Measurements from ENCODE around the gene PCNX2. TPM values are rescaled to one million over a fixed set of nuclear protein-coding genes. Genes with fewer than 3 reads are reported as not detected.

PCNX2 gene
- total and polyA plus RNA-seq, 2 of the 13 experiments (the other 11 are each of a cell fraction or from before 2014, with no cell fraction given), result 0.11 to 0.42 TPM

- no peak for FAIRE-seq
- H3K27ac ChIP-seq (ENCODE audit: extremely low read length, insufficient read depth, low read length), result no peak overlapping the region
- TF ChIP-seq ZNF7 (CRISPR knock-in tag; IDR thresholded peaks at IDR 0.05) (no peak), XBP1 (CRISPR knock-in tag; IDR thresholded peaks at IDR 0.05) (no peak), ZNF776 (CRISPR knock-in tag; IDR thresholded peaks at IDR 0.05) (no peak), TCF7L2 (IDR thresholded peaks at IDR 0.05; ENCODE audit: low read depth, low read length) (no peak)
- ChIA-PET CTCF (ENCODE audit: low intra/inter-chr PET ratio, low total read pairs) (no interaction called here), POLR2A (no interaction called here)
- no peaks in the 10 kb centered on the region for H3K79me2 ChIP-seq (ENCODE audit: insufficient read depth, low read length)
- intact Hi-C loops (cut with micrococcal nuclease; ENCODE audit: unreplicated experiment), result no loop called here
- no peak overlapping the region for H3K9ac ChIP-seq (ENCODE audit: insufficient read depth, low read depth, low read length)
- no peak overlapping the region for H3K4me3 ChIP-seq (replicated peaks in 1 of 3; ENCODE audit: insufficient read depth in 1 of 3, low read depth in 2 of 3, low read length in 3 of 3)
- no peaks in the 10 kb centered on the region for H3K9me3 ChIP-seq (ENCODE audit: low read length)
- no peak overlapping the region for H3K4me2 ChIP-seq (ENCODE audit: low read depth, low read length)
- no TSS peak for BruUV-seq (replicated peaks)
- no peak for ATAC-seq
- no peak overlapping the region for H2AFZ ChIP-seq (ENCODE audit: low read length)
- no peaks in the 10 kb centered on the region for H3K4me1 ChIP-seq (ENCODE audit: insufficient read depth, low read length)
- H3K27me3 ChIP-seq (ENCODE audit: control insufficient read depth in 1 of 2, insufficient read depth in 2 of 2, low read length in 2 of 2), result peaks cover 0 to 17% of the 10 kb centered on the region in 2 experiments; a peak in 3 of 5 replicates
- WGBS (ENCODE audit: low lambda C conversion rate), result 12% methylated on average over 6 of the region's 6 CpGs
- no peaks in the 10 kb centered on the region for H4K20me1 ChIP-seq (ENCODE audit: insufficient read depth, low read length)
- H3K36me3 ChIP-seq (replicated peaks in 1 of 2; ENCODE audit: control insufficient read depth in 1 of 2, insufficient read depth in 2 of 2, low read length in 2 of 2), result no peaks in the 10 kb centered on the region
- DNase-seq (ENCODE audit: low spot score), result no peak
- in situ Hi-C loops (cut with HindIII; ENCODE audit: extremely low pct_ligation_motif_present, low pct_unique_long_range_greater_than_20kb), result no loop called here
Measured at GRCh38 chr1:233016798-233017197, 278.7 kb downstream of the PCNX2 start.

DNA sequence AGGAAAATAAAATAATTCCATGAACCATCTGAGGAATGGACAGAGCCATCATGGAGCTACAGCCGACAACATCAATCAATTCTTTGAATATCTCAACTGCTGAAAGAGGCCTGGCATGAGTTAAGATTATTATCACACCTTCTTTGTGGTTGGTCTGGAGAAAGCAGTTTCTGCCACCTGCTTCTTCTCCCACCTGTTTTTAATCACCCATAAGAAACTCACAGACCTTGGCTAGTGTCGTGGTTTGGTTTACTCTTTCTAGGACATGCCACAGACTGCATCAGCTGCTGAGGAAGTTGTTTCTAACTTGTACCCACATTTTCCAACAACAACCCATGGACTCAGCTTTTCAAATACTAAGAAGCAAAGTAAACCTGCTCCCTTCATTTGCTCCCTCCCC lies 279.6 kb downstream of the PCNX2 start:
- H3K79me2 ChIP-seq (ENCODE audit: insufficient read depth, low read length), result no peaks in the 10 kb centered on the region
- H3K27me3 ChIP-seq (ENCODE audit: control insufficient read depth in 1 of 2, insufficient read depth in 2 of 2, low read length in 2 of 2), result peaks cover 0 to 11% of the 10 kb centered on the region in 2 experiments; a peak in 3 of 5 replicates
- H3K9me3 ChIP-seq (ENCODE audit: low read length), result no peaks in the 10 kb centered on the region
- WGBS (ENCODE audit: low lambda C conversion rate), result 0% methylated on average over 2 of the region's 2 CpGs
- DNase-seq (ENCODE audit: low spot score) (no peak), ATAC-seq (no peak), FAIRE-seq (no peak)
- POLR2A ChIA-PET, result no interaction called here
- no peak overlapping the region for H3K4me3 ChIP-seq (replicated peaks in 1 of 3; ENCODE audit: insufficient read depth in 1 of 3, low read depth in 2 of 3, low read length in 3 of 3)
- H4K20me1 ChIP-seq (ENCODE audit: insufficient read depth, low read length), result no peaks in the 10 kb centered on the region
- H3K9ac ChIP-seq (ENCODE audit: insufficient read depth, low read depth, low read length), result no peak overlapping the region
- no peaks in the 10 kb centered on the region for H3K36me3 ChIP-seq (replicated peaks in 1 of 2; ENCODE audit: control insufficient read depth in 1 of 2, insufficient read depth in 2 of 2, low read length in 2 of 2)
- intact Hi-C loops (cut with micrococcal nuclease; ENCODE audit: unreplicated experiment), result no loop called here
- H2AFZ ChIP-seq (ENCODE audit: low read length), result no peak overlapping the region
- CTCF ChIA-PET (ENCODE audit: low intra/inter-chr PET ratio, low total read pairs), result no interaction called here
- no peaks in the 10 kb centered on the region for H3K4me1 ChIP-seq (ENCODE audit: insufficient read depth, low read length)
- no peak overlapping the region for H3K4me2 ChIP-seq (ENCODE audit: low read depth, low read length)
- H3K27ac ChIP-seq (ENCODE audit: extremely low read length, insufficient read depth, low read length), result no peak overlapping the region
- in situ Hi-C loops (cut with HindIII; ENCODE audit: extremely low pct_ligation_motif_present, low pct_unique_long_range_greater_than_20kb), result no loop called here
- no TSS peak for BruUV-seq (replicated peaks)
- no peak for TF ChIP-seq ZNF280B (CRISPR knock-in tag; IDR thresholded peaks at IDR 0.05; ENCODE audit: borderline replicate concordance)
- TF ChIP-seq FOXP1 (IDR thresholded peaks at IDR 0.05), result no peak
- no peak for TF ChIP-seq FOXP1 (CRISPR knock-in tag; IDR thresholded peaks at IDR 0.05)
- TF ChIP-seq ARID4A (CRISPR knock-in tag; IDR thresholded peaks at IDR 0.05; ENCODE audit: borderline replicate concordance), result no peak
- TF ChIP-seq ZFP82 (CRISPR knock-in tag; IDR thresholded peaks at IDR 0.05; ENCODE audit: borderline replicate concordance), result no peak
- no peak for TF ChIP-seq ARHGAP35 (CRISPR knock-in tag; IDR thresholded peaks at IDR 0.05; ENCODE audit: borderline replicate concordance)
- TF ChIP-seq JARID2 (CRISPR knock-in tag; IDR thresholded peaks at IDR 0.05; ENCODE audit: insufficient replicate concordance), result no peak
- no peak for TF ChIP-seq MED1 (CRISPR knock-in tag; IDR thresholded peaks at IDR 0.05)
- no peak for TF ChIP-seq ZNF546 (CRISPR knock-in tag; conservative IDR thresholded peaks at IDR 0.05)
- TF ChIP-seq DNMT3B (CRISPR knock-in tag; conservative IDR thresholded peaks at IDR 0.05), result no peak
- TF ChIP-seq SP5 (CRISPR knock-in tag; IDR thresholded peaks at IDR 0.05; ENCODE audit: borderline replicate concordance, low read depth), result no peak
- no peak for TF ChIP-seq ZKSCAN8 (CRISPR knock-in tag; IDR thresholded peaks at IDR 0.05; ENCODE audit: borderline replicate concordance)
